ENCODE measurements around the gene ACACB.

Gene ACACB

GRCh38 chr12:109288571-109288970 lies 172.2 kb downstream of the ACACB start:
- TF ChIP-seq CTCF (IDR thresholded peaks at IDR 0.05): no peak
- H3K27ac ChIP-seq: no peak overlapping the region
- no peak overlapping the region for H3K4me3 ChIP-seq
- H3K4me1 ChIP-seq: peaks cover 0 to 14% (median 9%) of the 10 kb centered on the region in 4 donors
- intact Hi-C loops (cut with DNase I; ENCODE audit: low total_unique reads): no loop called here
- no peaks in the 10 kb centered on the region for H3K9me3 ChIP-seq
- no peak for DNase-seq
- peaks cover 0 to 10% of the 10 kb centered on the region in 2 donors for H3K27me3 ChIP-seq
- H3K36me3 ChIP-seq: no peaks in the 10 kb centered on the region

- H3K4me3 ChIP-seq: no peak overlapping the region
- intact Hi-C loops (cut with DNase I; ENCODE audit: low total_unique reads): no loop called here
- no peaks in the 10 kb centered on the region for H3K9me3 ChIP-seq
- peaks cover 0 to 14% (median 9%) of the 10 kb centered on the region in 4 donors for H3K4me1 ChIP-seq
- no peak for TF ChIP-seq CTCF (IDR thresholded peaks at IDR 0.05)
- no peak overlapping the region for H3K27ac ChIP-seq
- H3K36me3 ChIP-seq: no peaks in the 10 kb centered on the region
- H3K27me3 ChIP-seq: peaks cover 0 to 14% of the 10 kb centered on the region in 2 donors
- DNase-seq: no peak
Observed at GRCh38 chr12:109289004-109289403, 172.6 kb downstream of the ACACB start.

GRCh38 chr12:109289551-109289950 lies 173.2 kb downstream of the ACACB start:
- Histone ChIP-seq H3K27ac (no peak overlapping the region), H3K4me3 (no peak overlapping the region)

GRCh38 chr12:109290061-109290460 lies 173.7 kb downstream of the ACACB start:
- no peak overlapping the region for H3K27ac ChIP-seq
- H3K27me3 ChIP-seq: peaks cover 0 to 21% of the 10 kb centered on the region in 2 donors
- H3K4me3 ChIP-seq: no peak overlapping the region
- H3K9me3 ChIP-seq: no peaks in the 10 kb centered on the region
- intact Hi-C loops (cut with DNase I; ENCODE audit: low total_unique reads): no loop called here
- H3K36me3 ChIP-seq: no peaks in the 10 kb centered on the region
- TF ChIP-seq CTCF (IDR thresholded peaks at IDR 0.05): no peak
- H3K4me1 ChIP-seq: peaks cover 0 to 14% (median 9%) of the 10 kb centered on the region in 4 donors
- DNase-seq: no peak

More at GRCh38 chr12:109289551-109289950, 173.2 kb downstream of the ACACB start:
- Histone ChIP-seq H3K4me1 (peaks cover 0 to 14% (median 9%) of the 10 kb centered on the region in 4 donors), H3K36me3 (no peaks in the 10 kb centered on the region), H3K9me3 (no peaks in the 10 kb centered on the region), H3K27me3 (peaks cover 0 to 20% of the 10 kb centered on the region in 2 donors)
- intact Hi-C loops (cut with DNase I; ENCODE audit: low total_unique reads): no loop called here
- DNase-seq: no peak
- TF ChIP-seq CTCF (IDR thresholded peaks at IDR 0.05): no peak

- H3K4me3 ChIP-seq: peak overlapping the region; percentile 23 to 51
- H3K27ac ChIP-seq: no peak overlapping the region
- TF ChIP-seq CTCF (IDR thresholded peaks at IDR 0.05): no peak
- peaks cover 0 to 23% of the 10 kb centered on the region in 2 donors for H3K27me3 ChIP-seq
- intact Hi-C loops (cut with DNase I; ENCODE audit: low total_unique reads): no loop called here
- DNase-seq: no peak
- no peaks in the 10 kb centered on the region for H3K9me3 ChIP-seq
- peaks cover 0 to 14% (median 9%) of the 10 kb centered on the region in 4 donors for H3K4me1 ChIP-seq
- no peaks in the 10 kb centered on the region for H3K36me3 ChIP-seq
Observed at GRCh38 chr12:109291117-109291516, 174.7 kb downstream of the ACACB start.
